ENCODE results near the gene ERBB2.

Gene ERBB2

DNA sequence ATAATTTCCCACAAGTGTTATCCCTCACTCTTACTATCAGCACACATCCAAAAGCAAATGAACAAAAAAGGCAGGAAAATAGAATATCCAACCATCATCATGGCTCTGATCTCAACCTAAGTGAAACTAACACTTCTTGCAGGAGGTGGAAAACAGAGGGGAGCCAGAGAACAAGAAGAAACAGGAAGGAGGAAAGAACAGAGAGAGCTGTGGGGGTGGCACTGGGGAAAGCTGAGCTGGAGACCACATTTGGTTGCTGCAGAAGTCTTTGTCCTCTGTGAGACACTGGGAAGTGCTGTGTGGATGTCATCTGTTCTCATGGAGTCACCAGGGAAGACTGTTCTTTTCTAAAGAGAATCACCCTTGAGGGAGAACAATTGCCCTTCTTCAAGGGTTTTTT is 72.6 kb downstream of the ERBB2 start:
- no peak overlapping the region for H3K4me3 ChIP-seq (replicated peaks in 1 of 2; ENCODE audit: low read depth in 2 of 2, low read length in 2 of 2)
- DNase-seq (ENCODE audit: low read depth in 2 of 2), result no peak
- TF ChIP-seq, protein P1, sequence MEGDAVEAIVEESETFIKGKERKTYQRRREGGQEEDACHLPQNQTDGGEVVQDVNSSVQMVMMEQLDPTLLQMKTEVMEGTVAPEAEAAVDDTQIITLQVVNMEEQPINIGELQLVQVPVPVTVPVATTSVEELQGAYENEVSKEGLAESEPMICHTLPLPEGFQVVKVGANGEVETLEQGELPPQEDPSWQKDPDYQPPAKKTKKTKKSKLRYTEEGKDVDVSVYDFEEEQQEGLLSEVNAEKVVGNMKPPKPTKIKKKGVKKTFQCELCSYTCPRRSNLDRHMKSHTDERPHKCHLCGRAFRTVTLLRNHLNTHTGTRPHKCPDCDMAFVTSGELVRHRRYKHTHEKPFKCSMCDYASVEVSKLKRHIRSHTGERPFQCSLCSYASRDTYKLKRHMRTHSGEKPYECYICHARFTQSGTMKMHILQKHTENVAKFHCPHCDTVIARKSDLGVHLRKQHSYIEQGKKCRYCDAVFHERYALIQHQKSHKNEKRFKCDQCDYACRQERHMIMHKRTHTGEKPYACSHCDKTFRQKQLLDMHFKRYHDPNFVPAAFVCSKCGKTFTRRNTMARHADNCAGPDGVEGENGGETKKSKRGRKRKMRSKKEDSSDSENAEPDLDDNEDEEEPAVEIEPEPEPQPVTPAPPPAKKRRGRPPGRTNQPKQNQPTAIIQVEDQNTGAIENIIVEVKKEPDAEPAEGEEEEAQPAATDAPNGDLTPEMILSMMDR (IDR thresholded peaks at IDR 0.05; ENCODE audit: low read depth, low read length), result no peak

DNA sequence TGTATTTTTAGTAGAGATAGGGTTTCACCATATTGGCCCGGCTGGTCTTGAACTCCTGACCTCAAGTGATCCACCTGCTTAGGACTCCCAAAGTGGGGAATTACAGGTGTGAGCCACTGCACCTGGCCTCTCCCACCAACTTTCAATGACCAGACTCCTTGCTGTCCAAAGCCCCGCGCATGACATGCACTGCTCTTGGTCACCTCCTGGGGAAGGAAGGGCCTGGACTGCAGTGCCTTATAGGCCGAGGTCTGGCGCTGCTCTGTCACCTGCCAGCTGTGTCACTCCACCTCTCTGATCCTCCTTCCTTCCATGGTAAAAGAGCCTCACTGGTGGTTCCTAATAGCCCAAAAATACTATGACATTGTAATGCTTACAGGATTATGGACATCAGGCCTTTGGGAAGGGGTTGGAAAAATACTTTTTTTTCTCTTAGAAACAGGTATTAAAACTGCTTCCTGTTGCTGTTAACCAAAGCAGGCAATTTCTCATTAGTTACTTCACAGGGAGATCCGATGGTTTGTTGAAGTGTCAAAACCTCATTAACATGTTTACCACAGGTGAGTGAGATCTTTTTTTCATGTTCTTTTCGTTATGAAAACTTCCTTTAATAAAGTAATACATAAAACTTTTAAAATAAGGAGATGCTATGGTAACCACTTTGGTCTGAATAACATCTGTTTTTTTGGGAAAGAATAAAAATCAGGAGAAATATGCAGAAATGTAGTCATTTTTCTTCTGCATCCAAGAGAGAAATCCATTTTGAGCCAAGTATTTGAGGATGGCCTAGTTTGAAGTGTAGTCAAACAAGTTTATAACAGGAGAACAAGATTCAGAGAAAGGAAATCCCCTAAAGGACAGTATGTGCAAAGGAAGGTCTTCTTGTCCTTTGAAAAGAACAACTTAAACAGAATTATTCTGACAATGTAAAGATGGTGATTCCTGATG is 73.4 kb downstream of the ERBB2 start:
- DNase-seq (ENCODE audit: low read depth in 2 of 2), result no peak
- TF ChIP-seq, protein P1 (IDR thresholded peaks at IDR 0.05; ENCODE audit: low read depth, low read length), result no peak
- H3K4me3 ChIP-seq (replicated peaks in 1 of 2; ENCODE audit: low read depth in 2 of 2, low read length in 2 of 2), result no peak overlapping the region

DNA sequence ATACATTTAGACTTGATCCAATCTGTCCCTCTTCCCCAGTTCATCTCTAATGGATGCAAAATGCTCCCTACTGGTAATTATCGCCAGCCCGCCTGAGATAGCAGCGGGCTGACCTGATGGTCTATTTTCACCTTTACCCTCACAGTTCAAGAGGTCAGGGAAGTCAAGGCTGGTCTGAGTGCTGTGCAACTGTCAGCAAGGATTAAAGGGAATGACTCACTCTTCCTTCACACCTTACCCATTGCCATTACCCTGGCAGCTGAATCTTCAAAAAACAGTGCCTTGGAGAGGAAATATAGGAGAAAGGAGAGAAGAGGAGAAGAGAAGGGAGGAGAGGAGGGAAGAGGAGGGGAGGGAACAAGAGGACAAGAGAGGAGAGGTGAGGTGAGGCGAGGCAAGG is 74.2 kb downstream of the ERBB2 start:
- H3K4me3 ChIP-seq (replicated peaks in 1 of 2; ENCODE audit: low read depth in 2 of 2, low read length in 2 of 2), result no peak overlapping the region
- TF ChIP-seq, protein P1 (IDR thresholded peaks at IDR 0.05; ENCODE audit: low read depth, low read length), result no peak
- no peak for DNase-seq (ENCODE audit: low read depth in 2 of 2)

DNA sequence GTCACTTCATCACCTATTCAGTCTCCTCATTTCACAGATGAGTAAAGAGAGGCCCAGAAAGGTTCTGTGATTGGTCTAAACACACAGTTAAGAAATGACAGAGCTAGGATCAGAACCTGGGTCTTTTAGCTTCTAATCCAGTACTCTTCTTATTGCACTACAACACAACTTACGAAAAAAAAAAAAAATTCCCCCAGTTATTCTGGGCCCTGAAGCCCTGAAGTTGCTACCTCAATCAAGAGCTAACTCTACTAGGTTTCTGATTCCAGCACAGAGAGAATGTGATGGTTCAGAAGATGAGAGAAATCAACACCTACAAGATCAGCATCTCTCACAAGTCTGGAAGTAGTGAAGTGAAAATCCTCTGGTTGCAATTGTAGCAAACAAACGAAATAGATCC is 75.2 kb downstream of the ERBB2 start:
- DNase-seq (ENCODE audit: low read depth in 2 of 2), result no peak
- H3K4me3 ChIP-seq (replicated peaks in 1 of 2; ENCODE audit: low read depth in 2 of 2, low read length in 2 of 2), result no peak overlapping the region
- TF ChIP-seq, protein P1 (IDR thresholded peaks at IDR 0.05; ENCODE audit: low read depth, low read length), result no peak

DNA sequence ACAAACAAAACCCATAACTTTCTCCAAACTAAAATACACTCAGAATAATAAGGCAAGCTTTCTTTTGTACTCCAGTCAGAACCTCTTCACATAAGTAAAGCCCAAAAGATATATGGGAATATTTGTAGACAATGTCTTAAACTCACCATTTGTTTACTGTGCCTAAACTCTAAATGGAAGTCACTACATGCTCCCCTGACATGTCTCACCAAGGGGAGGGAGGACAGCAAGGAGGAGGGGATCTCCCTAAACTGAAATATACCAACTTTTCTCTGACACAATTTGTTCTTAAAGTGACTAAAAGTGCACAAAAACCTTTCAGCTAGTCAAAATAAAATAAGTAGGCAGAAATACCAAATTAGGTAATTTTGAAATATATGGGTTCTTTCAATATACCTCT is 76.4 kb downstream of the ERBB2 start:
- no peak overlapping the region for H3K4me3 ChIP-seq (replicated peaks in 1 of 2; ENCODE audit: low read depth in 2 of 2, low read length in 2 of 2)
- DNase-seq (ENCODE audit: low read depth in 2 of 2), result no peak
- TF ChIP-seq, protein P1 (IDR thresholded peaks at IDR 0.05; ENCODE audit: low read depth, low read length), result no peak

DNA sequence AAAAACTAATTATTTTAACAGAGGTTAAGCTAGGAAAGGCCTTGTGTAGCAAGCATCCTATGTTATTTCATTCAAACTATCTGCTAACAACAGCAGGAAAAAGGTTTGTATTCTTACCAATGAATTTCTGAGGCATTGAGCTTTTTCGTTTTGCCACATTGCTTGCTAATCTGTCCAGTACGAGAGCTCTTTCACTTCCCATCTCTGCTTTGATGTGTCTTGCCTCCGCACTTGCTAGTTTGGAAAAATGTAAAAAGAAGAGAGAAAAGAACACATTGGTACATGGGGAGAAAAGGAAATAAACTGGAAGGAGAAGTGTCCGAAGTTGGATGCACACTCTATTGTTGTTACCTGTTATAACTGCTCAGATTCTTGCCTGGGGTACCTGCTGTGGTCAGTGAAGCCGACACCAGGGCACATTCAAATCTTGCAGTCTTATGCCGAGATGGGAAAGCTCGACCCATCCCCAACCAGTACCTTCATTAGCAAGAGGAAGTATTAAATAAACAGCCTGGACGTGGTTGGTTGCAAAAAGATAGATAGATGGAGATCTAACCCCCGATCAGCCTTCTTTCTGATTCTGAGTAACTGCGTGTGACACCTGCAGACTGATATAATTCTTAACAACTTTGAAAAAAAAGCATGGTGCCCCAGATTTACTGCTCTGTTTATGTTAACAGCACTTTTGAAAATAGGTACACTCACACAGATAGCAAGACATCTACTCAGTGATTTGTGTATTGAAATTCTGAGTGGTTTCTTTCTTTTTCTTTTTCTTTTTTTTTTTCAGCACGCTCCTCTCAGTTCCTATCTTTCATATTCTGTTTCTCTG is 77.9 kb downstream of the ERBB2 start:
- no peak for DNase-seq (ENCODE audit: low read depth in 2 of 2)
- no peak overlapping the region for H3K4me3 ChIP-seq (replicated peaks in 1 of 2; ENCODE audit: low read depth in 2 of 2, low read length in 2 of 2)
- TF ChIP-seq, protein P1 (IDR thresholded peaks at IDR 0.05; ENCODE audit: low read depth, low read length), result no peak
